C4-2B (cell line): ENCODE measurements around the gene CCL15.
"Not testable (repeated sequence)": the region's sequence is repeated elsewhere in the genome, so short reads cannot be mapped to it uniquely, and the experiment has no call there.

ENCODE experiments used
- H3K27ac ChIP-seq: fragments of 450-650 bp; 2 replicates; pipeline ENCODE4 v1.5.1; 2017
- ZFX ChIP-seq: fragments of 450-650 bp; IDR thresholded peaks from 2 replicates; pipeline ENCODE4 v1.6.1; 2017
- TF ChIP-seq, protein P1 (sequence below): fragments of 450-650 bp; conservative IDR thresholded peaks from 2 replicates; pipeline ENCODE4 v1.5.1; 2017; ENCODE audit warnings: mild to moderate bottlenecking

The CCL15 gene

GRCh38 chr17:36004594-36005108 is 3.3 kb upstream of the CCL15 start:
- no peak for TF ChIP-seq ZFX
- TF ChIP-seq, protein P1, sequence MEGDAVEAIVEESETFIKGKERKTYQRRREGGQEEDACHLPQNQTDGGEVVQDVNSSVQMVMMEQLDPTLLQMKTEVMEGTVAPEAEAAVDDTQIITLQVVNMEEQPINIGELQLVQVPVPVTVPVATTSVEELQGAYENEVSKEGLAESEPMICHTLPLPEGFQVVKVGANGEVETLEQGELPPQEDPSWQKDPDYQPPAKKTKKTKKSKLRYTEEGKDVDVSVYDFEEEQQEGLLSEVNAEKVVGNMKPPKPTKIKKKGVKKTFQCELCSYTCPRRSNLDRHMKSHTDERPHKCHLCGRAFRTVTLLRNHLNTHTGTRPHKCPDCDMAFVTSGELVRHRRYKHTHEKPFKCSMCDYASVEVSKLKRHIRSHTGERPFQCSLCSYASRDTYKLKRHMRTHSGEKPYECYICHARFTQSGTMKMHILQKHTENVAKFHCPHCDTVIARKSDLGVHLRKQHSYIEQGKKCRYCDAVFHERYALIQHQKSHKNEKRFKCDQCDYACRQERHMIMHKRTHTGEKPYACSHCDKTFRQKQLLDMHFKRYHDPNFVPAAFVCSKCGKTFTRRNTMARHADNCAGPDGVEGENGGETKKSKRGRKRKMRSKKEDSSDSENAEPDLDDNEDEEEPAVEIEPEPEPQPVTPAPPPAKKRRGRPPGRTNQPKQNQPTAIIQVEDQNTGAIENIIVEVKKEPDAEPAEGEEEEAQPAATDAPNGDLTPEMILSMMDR, result no peak
- H3K27ac ChIP-seq, result no peak overlapping the region

GRCh38 chr17:36002631-36003030 is 1.3 kb upstream of the CCL15 start:
- TF ChIP-seq, protein P1, result no peak
- no peak for TF ChIP-seq ZFX
- H3K27ac ChIP-seq, result no peak overlapping the region

DNA sequence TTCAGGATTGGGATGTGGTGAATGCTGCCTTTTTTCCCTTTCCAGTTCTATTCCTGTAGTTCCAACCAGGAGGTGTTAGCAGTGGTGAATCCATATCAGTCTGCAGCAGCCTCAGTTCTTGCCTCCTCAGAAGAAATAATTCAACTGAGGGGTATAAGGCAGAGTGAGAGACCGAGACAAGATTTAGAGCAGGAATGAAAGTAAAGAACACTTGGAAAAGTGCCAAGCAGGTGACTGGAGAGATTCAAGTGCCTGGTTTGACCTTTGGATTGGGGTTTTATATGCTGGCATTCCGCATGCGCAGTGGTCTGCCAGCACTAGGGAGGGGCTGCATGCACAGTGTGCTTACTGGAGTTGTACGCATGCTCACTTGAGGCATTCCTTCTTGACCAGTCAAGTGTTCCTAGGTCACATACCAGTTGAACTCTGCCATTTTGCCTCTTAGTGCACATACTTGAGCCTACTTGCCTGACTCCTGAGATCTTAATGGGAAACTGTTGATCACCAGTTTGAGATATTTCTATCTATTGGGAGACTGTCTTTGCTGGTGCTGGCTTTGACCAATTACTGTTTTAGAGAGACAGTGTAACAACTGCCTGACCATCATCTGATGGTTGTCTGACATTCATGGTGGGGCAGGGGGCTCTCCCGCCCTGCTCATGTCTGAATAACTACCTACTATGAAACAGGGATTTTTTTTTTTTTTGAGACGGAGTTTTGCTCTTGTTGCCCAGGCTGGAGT is 680 bp upstream of the CCL15 start:
- no peak overlapping the region for H3K27ac ChIP-seq
- TF ChIP-seq, protein P1, result no peak
- no peak for TF ChIP-seq ZFX

GRCh38 chr17:36000732-36001109 is 632 bp downstream of the CCL15 start:
- no peak for TF ChIP-seq ZFX
- TF ChIP-seq, protein P1, result no peak
- no peak overlapping the region for H3K27ac ChIP-seq

GRCh38 chr17:35998756-35999155 is 2.6 kb downstream of the CCL15 start:
- TF ChIP-seq ZFX, result no peak
- TF ChIP-seq, protein P1, result no peak
- H3K27ac ChIP-seq, result no peak overlapping the region

- no peak for TF ChIP-seq ZFX
- TF ChIP-seq, protein P1, result no peak
- no peak overlapping the region for H3K27ac ChIP-seq
Observed at GRCh38 chr17:35998018-35998545, 3.3 kb downstream of the CCL15 start.

GRCh38 chr17:35995346-35995745 is 6.0 kb downstream of the CCL15 start:
- not testable (repeated sequence) for H3K27ac ChIP-seq

DNA sequence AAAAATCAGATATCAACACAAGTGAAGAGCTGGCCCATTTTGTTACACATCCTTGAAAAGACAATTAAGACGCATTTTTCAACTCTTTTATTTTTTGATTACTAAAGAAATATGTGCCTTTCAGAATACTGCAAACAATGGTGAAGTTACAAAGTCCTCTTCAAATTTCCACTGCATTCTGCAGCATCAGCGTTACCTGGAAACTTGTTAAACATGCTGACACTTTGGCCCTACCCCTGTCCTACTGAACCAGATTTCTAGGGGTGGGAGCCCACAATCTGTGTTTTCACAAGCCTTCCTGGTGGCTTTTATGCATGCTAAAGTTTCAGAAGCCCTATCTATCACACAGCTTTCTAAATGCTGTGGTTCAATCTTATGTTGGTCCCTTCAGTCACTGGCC is 10.3 kb downstream of the CCL15 start:
- no peak for TF ChIP-seq ZFX
- TF ChIP-seq, protein P1, result no peak
- H3K27ac ChIP-seq, result no peak overlapping the region
